Osteocyte (in vitro differentiated cells): ENCODE results near the gene ACOT6. TPM values are rescaled to one million over a fixed set of nuclear protein-coding genes. Genes with fewer than 3 reads are reported as not detected.

Experiments used
- DNase-seq: peaks from one replicate; pipeline ENCODE4 v3.0.0; 2021; ENCODE audit warnings: mixed read lengths; ENCODE audit not compliant: unreplicated experiment; ENCODE audit errors: extremely low spot score
- H3K27ac Mint-ChIP-seq: one replicate; pipeline ENCODE4 v1.8.0; 2021; ENCODE audit warnings: mild to moderate bottlenecking, mixed read lengths; ENCODE audit not compliant: unreplicated experiment
- H3K27me3 Mint-ChIP-seq: one replicate; pipeline ENCODE4 v1.8.0; 2021; ENCODE audit warnings: mixed read lengths; ENCODE audit not compliant: unreplicated experiment
- H3K36me3 Mint-ChIP-seq: one replicate; pipeline ENCODE4 v1.8.0; 2021; ENCODE audit warnings: mixed read lengths; ENCODE audit not compliant: unreplicated experiment
- H3K4me1 Mint-ChIP-seq: one replicate; pipeline ENCODE4 v1.8.0; 2021; ENCODE audit warnings: mixed read lengths; ENCODE audit not compliant: unreplicated experiment
- H3K4me3 Mint-ChIP-seq: one replicate; pipeline ENCODE4 v1.8.0; 2021; ENCODE audit warnings: mild to moderate bottlenecking, moderate library complexity, mixed read lengths; ENCODE audit not compliant: unreplicated experiment
- H3K9me3 Mint-ChIP-seq: one replicate; pipeline ENCODE4 v1.8.0; 2021; ENCODE audit warnings: mixed read lengths; ENCODE audit not compliant: unreplicated experiment
- total RNA-seq: library from RNA; stranded (reverse); gene quantifications from 2 replicates; pipeline ENCODE4 v1.2.1, GENCODE V29; 2021
- TF ChIP-seq, protein P1 (sequence below): fragments of 200-600 bp; sonication (generic); IDR thresholded peaks from 2 replicates; pipeline ENCODE4 v1.5.0; 2021; ENCODE audit warnings: antibody characterized with exemption, mild to moderate bottlenecking, moderate library complexity

Gene ACOT6
- total RNA-seq, 1 donor from 2014 or later, result not detected

DNA sequence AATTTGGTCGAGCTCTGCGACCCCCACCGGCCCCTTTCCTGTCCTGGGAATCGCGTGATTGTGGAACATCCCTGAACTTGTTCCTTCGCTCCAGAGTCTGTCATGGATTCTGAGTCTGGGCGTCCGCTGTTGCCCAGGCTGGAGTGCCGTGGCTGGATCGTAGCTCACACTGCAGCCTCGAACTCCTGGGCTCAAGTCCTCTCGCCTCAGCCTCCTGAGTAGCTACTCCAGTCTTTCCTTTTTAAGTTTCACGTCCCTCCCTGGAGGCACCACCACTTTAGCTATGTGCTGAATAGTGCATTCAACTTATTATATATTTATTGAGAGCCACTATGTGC is 698 bp downstream of the ACOT6 start:
- DNase-seq, result no peak
- H3K9me3 Mint-ChIP-seq, result no peaks in the 10 kb centered on the region
- no peaks in the 10 kb centered on the region for H3K27me3 Mint-ChIP-seq
- H3K4me3 Mint-ChIP-seq, result peak overlapping the region; percentile 86
- H3K27ac Mint-ChIP-seq, result peak overlapping the region; percentile 84
- H3K36me3 Mint-ChIP-seq, result no peaks in the 10 kb centered on the region
- TF ChIP-seq, protein P1, sequence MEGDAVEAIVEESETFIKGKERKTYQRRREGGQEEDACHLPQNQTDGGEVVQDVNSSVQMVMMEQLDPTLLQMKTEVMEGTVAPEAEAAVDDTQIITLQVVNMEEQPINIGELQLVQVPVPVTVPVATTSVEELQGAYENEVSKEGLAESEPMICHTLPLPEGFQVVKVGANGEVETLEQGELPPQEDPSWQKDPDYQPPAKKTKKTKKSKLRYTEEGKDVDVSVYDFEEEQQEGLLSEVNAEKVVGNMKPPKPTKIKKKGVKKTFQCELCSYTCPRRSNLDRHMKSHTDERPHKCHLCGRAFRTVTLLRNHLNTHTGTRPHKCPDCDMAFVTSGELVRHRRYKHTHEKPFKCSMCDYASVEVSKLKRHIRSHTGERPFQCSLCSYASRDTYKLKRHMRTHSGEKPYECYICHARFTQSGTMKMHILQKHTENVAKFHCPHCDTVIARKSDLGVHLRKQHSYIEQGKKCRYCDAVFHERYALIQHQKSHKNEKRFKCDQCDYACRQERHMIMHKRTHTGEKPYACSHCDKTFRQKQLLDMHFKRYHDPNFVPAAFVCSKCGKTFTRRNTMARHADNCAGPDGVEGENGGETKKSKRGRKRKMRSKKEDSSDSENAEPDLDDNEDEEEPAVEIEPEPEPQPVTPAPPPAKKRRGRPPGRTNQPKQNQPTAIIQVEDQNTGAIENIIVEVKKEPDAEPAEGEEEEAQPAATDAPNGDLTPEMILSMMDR, result no peak
- peaks cover 2% of the 10 kb centered on the region for H3K4me1 Mint-ChIP-seq

DNA sequence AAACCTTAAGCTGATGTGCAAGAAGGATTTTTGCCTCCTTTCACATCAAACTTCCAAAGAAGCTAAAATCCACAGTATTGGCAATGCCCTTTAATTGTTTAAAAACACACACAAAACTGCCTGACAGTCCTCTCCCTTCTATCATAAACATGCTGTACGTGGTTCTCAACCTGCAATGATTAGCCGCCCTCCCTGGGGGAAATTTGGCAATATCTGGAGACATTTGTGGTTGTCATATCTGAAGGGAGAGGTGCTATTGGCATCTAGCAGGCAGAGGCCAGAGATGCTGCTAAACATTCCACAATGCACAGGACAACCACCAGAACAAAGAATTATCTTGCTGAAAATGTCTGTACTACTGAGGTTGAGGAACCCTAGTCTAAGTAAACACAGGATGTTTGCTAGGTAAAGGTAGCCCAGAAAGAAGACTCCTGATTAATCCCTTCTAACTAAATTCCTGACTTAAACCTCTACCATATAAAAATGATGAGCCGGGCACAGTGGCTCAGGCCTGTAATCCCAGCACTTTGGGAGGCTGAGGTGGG is 1.2 kb downstream of the ACOT6 start:
- H3K36me3 Mint-ChIP-seq, result no peaks in the 10 kb centered on the region
- DNase-seq, result no peak
- H3K4me1 Mint-ChIP-seq, result peaks cover 2% of the 10 kb centered on the region
- no peaks in the 10 kb centered on the region for H3K9me3 Mint-ChIP-seq
- TF ChIP-seq, protein P1, result no peak
- H3K4me3 Mint-ChIP-seq, result peak overlapping the region; percentile 86
- H3K27ac Mint-ChIP-seq, result peak overlapping the region; percentile 84
- H3K27me3 Mint-ChIP-seq, result no peaks in the 10 kb centered on the region

DNA sequence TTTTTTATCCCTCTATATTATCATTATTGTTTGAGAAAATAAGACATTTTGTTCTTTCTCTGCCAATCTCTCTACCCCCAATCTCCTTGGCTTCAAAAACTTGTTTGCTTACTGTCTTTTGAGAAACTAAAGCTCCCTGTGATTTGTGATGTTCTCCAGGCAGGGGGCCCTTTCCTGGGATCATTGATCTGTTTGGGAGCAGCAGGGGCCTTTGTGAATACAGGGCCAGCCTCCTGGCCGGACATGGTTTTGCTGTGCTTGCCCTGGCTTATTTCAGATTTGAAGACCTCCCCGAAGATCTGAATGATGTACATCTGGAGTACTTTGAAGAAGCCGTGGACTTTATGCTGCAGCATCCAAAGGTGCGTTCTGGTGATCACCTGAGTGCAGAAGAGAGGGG is 4.5 kb downstream of the ACOT6 start:
- no peak for DNase-seq
- Mint-ChIP-seq H3K27me3 (no peaks in the 10 kb centered on the region), H3K4me1 (peaks cover 2% of the 10 kb centered on the region), H3K4me3 (no peak overlapping the region), H3K27ac (no peak overlapping the region), H3K9me3 (no peaks in the 10 kb centered on the region), H3K36me3 (no peaks in the 10 kb centered on the region)
- TF ChIP-seq, protein P1, result no peak

DNA sequence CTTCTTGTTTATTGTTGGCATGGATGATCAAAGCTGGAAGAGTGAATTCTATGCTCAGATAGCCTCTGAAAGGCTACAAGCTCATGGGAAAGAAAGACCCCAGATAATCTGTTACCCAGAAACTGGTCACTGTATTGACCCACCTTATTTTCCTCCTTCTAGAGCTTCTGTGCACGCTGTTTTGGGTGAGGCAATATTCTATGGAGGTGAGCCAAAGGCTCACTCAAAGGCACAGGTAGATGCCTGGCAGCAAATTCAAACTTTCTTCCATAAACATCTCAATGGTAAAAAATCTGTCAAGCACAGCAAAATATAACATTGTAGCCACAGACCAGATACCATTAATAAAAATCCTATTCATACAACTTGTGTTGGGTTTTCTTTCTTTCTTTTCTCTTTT is 7.2 kb downstream of the ACOT6 start:
- no peak overlapping the region for H3K4me3 Mint-ChIP-seq
- no peaks in the 10 kb centered on the region for H3K4me1 Mint-ChIP-seq
- TF ChIP-seq, protein P1, result no peak
- H3K36me3 Mint-ChIP-seq, result no peaks in the 10 kb centered on the region
- DNase-seq, result no peak
- no peaks in the 10 kb centered on the region for H3K9me3 Mint-ChIP-seq
- H3K27ac Mint-ChIP-seq, result no peak overlapping the region
- H3K27me3 Mint-ChIP-seq, result no peaks in the 10 kb centered on the region

DNA sequence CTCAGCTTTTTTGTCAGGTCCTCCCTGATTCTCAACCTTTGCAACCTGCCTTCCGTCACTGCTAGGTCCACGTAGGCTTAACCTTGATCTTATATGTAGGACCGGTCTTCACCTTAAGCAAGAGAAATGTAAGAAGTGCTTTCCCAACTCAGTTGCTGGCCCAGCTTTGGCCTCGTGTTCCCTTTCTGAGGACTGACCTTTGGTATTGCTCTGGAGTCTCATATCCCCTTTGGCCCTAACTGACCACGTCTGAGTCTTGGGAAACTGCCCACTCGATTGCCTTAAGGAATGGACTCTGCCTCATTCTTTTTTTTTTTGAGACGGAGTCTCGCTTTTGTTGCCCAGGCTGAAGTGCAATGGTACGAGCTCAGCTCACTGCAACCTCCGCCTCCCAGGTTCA is 8.0 kb downstream of the ACOT6 start:
- Mint-ChIP-seq H3K9me3 (no peaks in the 10 kb centered on the region), H3K36me3 (no peaks in the 10 kb centered on the region), H3K27ac (no peak overlapping the region), H3K4me1 (no peaks in the 10 kb centered on the region), H3K4me3 (no peak overlapping the region), H3K27me3 (no peaks in the 10 kb centered on the region)
- TF ChIP-seq, protein P1, result no peak
- no peak for DNase-seq
